GM19193 (cell line): ENCODE results near the gene TMEM63A.

Source experiments
- POLR2A ChIP-seq: IDR thresholded peaks from 4 replicates; pipeline ENCODE4 v1.6.1; 2011; ENCODE audit not compliant: insufficient read depth, insufficient read length; ENCODE audit errors: extremely low read depth

TMEM63A gene

GRCh38 chr1:225848030-225848955 is 33.9 kb downstream of the TMEM63A start:
- no peak for TF ChIP-seq POLR2A

- TF ChIP-seq POLR2A, result no peak
These were observed 34.6 kb downstream of the TMEM63A start for GRCh38 chr1:225847610-225848009.

- no peak for TF ChIP-seq POLR2A
These were observed 35.6 kb downstream of the TMEM63A start for GRCh38 chr1:225846331-225847310.

GRCh38 chr1:225845571-225846259 is 36.5 kb downstream of the TMEM63A start:
- TF ChIP-seq POLR2A, result no peak

GRCh38 chr1:225845097-225845496 is 37.1 kb downstream of the TMEM63A start:
- TF ChIP-seq POLR2A, result no peak

GRCh38 chr1:225844236-225845061 is 37.7 kb downstream of the TMEM63A start:
- no peak for TF ChIP-seq POLR2A

- TF ChIP-seq POLR2A, result no peak
These were observed 38.8 kb downstream of the TMEM63A start for GRCh38 chr1:225843426-225843795.

GRCh38 chr1:225842788-225843425 is 39.3 kb downstream of the TMEM63A start:
- TF ChIP-seq POLR2A, result no peak

GRCh38 chr1:225842074-225842473 is 40.1 kb downstream of the TMEM63A start:
- TF ChIP-seq POLR2A, result no peak

- TF ChIP-seq POLR2A, result no peak
These were observed 41.5 kb downstream of the TMEM63A start for GRCh38 chr1:225840713-225841112.

GRCh38 chr1:225840223-225840610 is 42.0 kb downstream of the TMEM63A start:
- no peak for TF ChIP-seq POLR2A

GRCh38 chr1:225838793-225839192 is 43.4 kb downstream of the TMEM63A start:
- no peak for TF ChIP-seq POLR2A

- TF ChIP-seq POLR2A, result no peak
These were observed 46.3 kb downstream of the TMEM63A start for GRCh38 chr1:225835856-225836255.
